ENCODE results near the gene SAMD11.
A peak's percentile ranks its signal among the peaks of the same experiment; 100 is the strongest.

The SAMD11 gene

DNA sequence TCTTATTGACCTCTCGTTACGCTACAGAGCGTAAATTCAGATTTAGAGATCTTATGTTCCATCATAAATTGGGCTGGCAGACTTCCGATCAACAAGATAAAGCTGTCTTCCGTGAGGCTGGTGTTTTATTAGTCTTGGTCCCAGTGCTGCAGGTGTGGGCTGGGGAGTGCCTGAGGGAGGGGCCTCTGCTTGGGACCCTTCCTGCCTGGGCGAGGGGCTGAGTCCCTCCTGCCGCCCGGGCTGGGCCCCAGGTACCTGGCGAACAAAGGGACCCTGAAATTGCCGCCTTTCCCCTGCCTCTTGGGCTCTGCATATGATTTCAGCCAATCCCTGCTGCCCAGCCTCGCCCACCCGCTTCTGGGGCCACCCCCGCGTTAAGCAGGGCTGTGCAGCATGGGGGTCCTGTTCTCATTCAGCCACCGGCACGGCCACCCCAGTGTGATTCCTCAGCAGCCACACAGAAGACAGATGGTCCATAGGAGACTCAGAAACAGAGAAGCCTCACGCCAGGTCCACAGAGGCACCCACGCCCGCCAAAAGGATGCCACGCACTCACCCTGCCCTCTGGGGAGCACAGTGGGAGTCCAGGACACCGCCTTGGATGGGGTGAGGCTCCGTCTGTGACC is 6.1 kb upstream of the SAMD11 start:
- no peak for DNase-seq

GRCh38 chr1:918353-918752 is 5.4 kb upstream of the SAMD11 start:
- DNase-seq: no peak

- no peak for DNase-seq
Observed at GRCh38 chr1:918843-919242, 4.9 kb upstream of the SAMD11 start.

- DNase-seq: no peak
Observed at GRCh38 chr1:919271-919872, 4.4 kb upstream of the SAMD11 start.

GRCh38 chr1:920010-920409 is 3.7 kb upstream of the SAMD11 start:
- no peak for DNase-seq

DNA sequence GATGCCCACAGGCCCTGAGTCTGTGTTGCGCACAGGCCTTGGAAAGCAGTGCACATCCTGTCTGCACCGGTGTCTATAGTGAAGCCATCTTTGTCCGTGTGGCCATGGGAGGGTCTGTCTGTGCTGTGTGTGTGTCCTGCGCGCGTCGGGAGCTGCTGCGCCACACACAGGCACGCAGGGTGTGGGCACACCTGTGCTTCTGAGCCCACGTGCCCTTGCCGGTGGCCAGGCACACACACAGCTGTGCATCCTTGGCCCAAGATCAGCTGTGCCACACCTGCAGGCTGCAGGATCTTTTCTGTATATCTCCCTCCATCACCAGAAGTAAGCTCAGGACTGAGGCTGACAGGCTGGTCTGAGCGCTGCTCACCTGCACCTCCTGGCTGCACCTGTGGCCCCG is 3.2 kb upstream of the SAMD11 start:
- DNase-seq: no peak

DNA sequence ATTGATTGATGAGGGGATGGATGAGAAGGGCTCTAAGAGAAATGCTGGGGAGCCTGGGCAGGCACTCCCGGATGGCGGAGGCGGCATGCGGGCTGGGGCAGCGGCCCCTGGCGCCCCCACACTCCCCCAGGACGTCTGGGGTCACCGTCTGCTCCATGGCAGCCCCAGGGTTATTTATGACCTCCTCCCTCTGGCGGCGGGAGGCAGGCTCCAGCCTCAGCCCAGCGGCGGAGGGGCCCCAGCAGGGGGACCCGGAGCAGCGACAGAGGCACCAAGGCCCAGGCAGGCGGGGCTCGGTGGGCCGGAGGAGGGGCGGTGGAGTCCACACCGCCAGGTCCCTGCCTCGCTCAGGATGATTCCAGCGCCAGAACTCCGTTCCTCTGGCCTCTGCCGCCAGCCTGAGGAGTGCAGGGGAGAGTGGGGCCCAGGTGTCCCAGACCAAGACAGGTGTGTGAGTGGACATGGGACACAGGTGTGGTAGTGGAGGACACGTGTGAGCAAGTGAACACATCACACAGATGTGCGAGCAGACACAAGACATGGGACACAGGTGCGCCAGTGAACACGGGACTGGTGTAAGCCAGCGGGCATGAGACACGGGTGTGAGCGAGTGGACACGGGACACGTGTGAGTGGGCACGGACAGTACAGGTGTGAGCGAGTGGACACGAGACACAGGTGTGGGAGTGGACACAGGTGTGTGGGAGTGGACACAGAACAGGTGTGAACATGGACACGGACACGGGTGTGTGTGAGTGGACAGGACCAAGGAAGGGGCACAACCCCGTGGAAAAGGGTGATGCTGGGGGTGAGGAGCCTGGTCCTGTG is 2.5 kb upstream of the SAMD11 start:
- peak; percentile 28 to 44 for DNase-seq

DNA sequence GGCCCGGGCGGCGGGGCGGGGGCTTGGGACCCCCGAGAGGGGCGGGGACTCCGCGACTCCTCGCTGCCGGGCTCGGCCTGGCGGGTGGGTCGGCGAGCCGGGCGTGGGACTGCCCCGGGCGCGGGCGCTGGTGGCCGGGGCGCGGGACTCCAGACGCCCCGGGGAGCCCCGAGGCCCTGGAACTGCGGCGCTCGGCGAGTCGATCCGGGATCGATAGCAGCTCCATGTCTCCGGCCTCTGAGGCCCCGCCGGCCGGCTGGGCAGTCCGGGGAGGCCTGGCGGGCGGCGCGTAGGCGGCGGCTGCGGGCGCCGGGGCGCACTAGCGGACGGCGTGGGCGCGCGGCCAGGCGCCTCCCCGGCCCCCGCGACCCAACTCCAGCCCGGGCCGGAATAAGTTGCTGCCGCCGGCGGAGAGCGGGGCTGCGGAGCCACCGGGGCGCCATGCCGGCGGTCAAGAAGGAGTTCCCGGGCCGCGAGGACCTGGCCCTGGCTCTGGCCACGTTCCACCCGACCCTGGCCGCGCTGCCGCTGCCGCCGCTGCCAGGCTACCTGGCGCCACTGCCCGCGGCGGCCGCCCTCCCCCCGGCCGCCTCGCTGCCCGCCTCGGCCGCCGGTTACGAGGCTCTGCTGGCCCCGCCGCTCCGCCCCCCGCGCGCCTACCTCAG is 400 bp downstream of the SAMD11 start:
- DNase-seq: no peak

GRCh38 chr1:924656-925560 is 1.2 kb downstream of the SAMD11 start:
- DNase-seq: no peak

DNA sequence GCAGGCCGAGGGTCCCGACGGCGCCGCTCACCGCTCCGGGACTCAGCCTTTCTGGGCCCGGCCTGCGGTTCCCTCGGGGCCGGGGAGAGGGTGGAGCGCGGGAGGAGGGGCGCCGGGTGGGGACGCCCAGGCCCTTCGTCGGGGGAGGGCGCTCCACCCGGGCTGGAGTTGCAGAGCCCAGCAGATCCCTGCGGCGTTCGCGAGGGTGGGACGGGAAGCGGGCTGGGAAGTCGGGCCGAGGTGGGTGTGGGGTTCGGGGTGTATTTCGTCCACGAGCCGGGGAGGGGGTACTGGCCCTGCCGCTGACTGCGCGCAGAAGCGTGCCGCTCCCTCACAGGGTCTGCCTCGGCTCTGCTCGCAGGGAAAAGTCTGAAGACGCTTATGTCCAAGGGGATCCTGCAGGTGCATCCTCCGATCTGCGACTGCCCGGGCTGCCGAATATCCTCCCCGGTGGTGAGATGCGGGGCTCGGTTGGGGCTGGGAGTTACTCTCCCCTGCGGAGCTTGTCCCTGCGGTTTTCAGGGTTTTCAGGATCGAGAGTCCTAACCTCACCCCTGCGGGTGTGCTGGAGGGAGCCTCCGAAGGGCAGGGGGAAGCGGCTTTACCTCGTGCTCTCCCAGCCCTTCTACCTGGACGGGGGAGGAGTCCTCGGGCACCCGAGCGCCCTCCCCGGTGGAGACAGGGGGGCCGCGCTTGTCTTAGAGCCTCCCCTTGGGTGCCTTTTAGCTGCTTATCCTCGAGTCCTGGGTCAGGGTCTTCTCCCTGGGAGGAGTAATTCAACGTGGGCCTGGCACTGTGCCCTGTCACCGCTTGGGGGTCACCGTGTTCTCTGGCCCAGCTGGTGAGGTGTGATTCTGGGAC is 2.1 kb downstream of the SAMD11 start:
- no peak for DNase-seq

- no peak for DNase-seq
Observed at GRCh38 chr1:927234-927633, 3.5 kb downstream of the SAMD11 start.

DNA sequence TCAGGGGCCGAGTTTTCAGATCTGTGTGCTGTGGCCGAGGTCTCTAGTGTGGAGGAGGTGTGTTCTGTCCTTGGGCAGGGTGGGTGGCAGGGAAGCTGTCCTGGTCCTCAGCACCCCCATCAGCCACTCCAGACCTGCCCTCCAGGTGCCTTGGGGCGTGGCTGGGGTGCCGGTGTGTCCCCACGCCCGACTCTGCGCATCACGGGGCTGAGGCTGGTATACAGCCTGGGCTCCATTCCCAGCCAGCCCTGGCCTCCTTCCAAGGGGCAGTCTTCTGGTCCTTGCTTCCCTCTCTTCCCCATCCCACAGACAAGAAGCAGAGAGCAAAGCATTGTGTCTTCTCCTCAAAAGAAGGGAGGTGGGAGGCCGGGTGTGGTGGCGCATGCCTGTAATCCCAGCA is 4.0 kb downstream of the SAMD11 start:
- no peak for DNase-seq

GRCh38 chr1:928825-929661 is 5.3 kb downstream of the SAMD11 start:
- no peak for DNase-seq

DNA sequence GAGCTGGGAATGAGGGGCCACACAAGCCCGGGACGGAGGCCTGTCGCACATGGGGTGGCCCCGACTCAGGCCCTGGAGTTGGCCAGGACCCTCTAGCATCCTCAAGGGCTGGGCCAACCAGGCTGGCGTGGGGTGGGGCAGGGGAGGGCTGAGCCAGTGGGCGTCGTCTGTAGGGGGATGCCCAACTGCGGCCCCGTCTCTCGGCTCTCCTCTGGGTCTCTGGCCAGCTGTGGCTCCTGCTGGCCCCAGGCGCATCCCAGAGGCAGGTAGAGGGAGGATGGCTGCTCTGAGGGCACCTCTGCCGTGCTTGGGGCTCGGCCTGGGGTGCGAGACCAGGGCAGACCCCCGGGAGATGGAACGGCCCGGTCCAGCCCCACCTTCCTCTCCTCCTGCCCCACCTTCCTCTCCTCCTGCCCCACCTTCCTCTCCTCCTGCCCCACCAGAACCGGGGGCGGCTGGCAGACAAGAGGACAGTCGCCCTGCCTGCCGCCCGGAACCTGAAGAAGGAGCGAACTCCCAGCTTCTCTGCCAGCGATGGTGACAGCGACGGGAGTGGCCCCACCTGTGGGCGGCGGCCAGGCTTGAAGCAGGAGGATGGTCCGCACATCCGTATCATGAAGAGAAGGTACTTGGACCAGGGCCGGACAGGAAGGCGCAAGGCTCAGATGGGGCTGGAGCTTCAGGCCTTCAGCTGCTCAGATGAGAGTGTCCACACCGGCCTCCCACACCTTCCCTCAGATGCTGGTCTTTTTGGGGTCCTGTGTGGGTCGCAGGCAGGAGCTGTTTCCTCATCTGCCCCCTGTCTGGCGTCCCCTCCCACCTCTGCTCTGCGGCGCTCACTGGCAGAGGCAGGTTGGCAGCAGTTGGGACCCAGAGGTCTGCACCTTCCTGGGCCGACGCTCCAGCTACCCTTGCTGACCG is 6.2 kb downstream of the SAMD11 start:
- DNase-seq: no peak

DNA sequence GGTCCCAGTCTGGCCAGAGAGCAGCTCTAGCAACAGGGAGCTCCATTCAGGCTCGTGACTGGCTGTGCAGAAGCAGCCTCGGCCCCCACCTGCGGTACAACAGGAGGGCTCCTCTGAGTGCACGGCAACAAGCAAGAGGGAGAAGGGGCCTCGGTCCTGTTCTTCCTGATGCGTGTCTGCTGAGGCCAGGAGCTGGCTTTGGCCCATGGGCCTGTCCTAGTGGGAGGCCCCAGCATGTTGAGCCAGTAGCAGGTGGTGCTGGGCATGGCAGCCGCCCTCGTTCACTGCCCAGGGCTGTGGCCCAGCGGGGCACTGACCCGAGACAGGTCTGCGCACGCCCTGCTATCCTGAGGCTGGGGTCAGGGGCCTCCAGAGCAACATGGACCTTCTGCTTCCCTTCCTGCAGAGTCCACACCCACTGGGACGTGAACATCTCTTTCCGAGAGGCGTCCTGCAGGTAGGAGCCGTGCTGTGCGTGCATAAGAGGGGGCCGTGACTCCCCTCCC is 7.0 kb downstream of the SAMD11 start:
- DNase-seq: no peak

GRCh38 chr1:931380-932172 is 7.9 kb downstream of the SAMD11 start:
- DNase-seq: no peak

GRCh38 chr1:932173-932510 is 8.4 kb downstream of the SAMD11 start:
- DNase-seq: no peak

DNA sequence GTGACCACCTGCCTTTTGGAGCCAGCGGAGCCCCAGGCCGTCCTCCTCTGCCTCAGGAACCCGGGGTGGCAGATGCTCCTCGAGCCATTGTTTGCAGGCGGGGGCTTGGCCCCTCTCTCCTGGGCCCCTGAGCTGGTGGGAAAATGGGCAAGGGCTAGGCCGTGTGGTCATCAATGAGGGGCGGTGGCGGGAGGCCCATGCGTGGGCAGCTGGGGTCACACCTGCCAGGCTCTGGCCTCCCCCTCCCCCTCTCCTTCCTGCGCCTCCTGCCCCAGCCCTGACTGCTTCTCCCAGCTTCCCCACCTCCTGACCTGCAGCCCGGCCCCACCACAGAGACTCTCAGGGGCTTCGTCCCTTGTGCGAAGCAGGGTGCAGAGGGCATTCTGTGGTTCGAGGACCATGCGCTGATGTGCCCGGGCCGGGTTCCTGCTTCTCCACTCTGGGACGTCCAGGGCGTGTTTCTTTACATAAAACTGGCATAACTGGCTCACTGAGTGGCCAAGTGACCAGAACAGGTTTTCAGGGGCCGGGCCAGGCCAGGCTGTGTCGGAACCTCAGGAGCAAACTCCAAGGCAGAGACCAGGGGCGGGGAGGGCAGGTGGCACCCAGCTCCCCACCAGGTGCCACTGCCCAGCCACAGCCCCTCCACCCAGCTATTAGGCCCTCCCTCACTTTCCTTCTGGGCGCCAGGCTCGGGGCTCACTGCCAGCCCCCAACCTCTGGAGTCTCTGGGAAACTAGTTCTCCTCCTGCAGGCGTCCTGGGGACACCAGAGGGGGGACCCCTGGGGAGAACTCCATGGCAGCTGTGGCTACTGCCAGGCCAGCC is 9.3 kb downstream of the SAMD11 start:
- no peak for DNase-seq
